ENCODE measurements around the gene SCAPER.

- TF ChIP-seq CTCF (IDR thresholded peaks at IDR 0.05): no peak
- no peak for TF ChIP-seq POLR2AphosphoS5 (IDR thresholded peaks at IDR 0.05)
Observed at GRCh38 chr15:76332796-76333195, 572.3 kb downstream of the SCAPER start.

Measured in breast epithelium (tissue), 3 donors.